BJ (cell line): ENCODE measurements around the gene PALM. TPM values are rescaled to one million over a fixed set of nuclear protein-coding genes. Genes with fewer than 3 reads are reported as not detected.

Experiments used
- CTCF ChIA-PET: fragments of 350-600 bp; formaldehyde crosslinking; extraction: SDS; loops from one replicate; lab custom pipeline; 2021; ENCODE audit warnings: antibody characterized with exemption, inconsistent platforms; lab: Yijun Ruan, JAX
- POLR2A ChIA-PET: fragments of 300-600 bp; sonication (Branson Sonifier 250); formaldehyde crosslinking; extraction: SDS; loops from one replicate; lab custom pipeline; 2021; ENCODE audit warnings: antibody characterized with exemption; lab: Charles Lee
- DNase-seq: peaks from one replicate; pipeline ENCODE4 v3.0.0-alpha.2; 2011; ENCODE audit warnings: low read depth
- H3K27me3 ChIP-seq: 2 replicates; pipeline ENCODE4 v1.6.0; 2011; ENCODE audit warnings: low read length; ENCODE audit not compliant: control insufficient read depth, insufficient read depth
- H3K36me3 ChIP-seq: 2 replicates; pipeline ENCODE4 v1.5.1; 2011; ENCODE audit warnings: low read length; ENCODE audit not compliant: control insufficient read depth, insufficient read depth
- H3K4me3 ChIP-seq: 2 replicates; pipeline ENCODE4 v1.5.1; 2011; ENCODE audit warnings: low read depth, mild to moderate bottlenecking, control low read depth, low read length
- polyA plus RNA-seq: library from polyadenylated mRNA; depleted of rRNA; stranded (reverse); fragments of >200 nt; gene quantifications from 2 replicates; pipeline ENCODE4 v1.2.3, GENCODE V29; 2011
- TF ChIP-seq, protein P1 (sequence below): IDR thresholded peaks from 2 replicates; pipeline ENCODE4 v1.5.1; 2011; ENCODE audit warnings: low read depth, mild to moderate bottlenecking, control low read depth, inconsistent platforms, low read length, moderate library complexity; ENCODE audit not compliant: insufficient read depth

Gene PALM
- polyA plus RNA-seq, 1 experiment = 1.2 TPM

DNA sequence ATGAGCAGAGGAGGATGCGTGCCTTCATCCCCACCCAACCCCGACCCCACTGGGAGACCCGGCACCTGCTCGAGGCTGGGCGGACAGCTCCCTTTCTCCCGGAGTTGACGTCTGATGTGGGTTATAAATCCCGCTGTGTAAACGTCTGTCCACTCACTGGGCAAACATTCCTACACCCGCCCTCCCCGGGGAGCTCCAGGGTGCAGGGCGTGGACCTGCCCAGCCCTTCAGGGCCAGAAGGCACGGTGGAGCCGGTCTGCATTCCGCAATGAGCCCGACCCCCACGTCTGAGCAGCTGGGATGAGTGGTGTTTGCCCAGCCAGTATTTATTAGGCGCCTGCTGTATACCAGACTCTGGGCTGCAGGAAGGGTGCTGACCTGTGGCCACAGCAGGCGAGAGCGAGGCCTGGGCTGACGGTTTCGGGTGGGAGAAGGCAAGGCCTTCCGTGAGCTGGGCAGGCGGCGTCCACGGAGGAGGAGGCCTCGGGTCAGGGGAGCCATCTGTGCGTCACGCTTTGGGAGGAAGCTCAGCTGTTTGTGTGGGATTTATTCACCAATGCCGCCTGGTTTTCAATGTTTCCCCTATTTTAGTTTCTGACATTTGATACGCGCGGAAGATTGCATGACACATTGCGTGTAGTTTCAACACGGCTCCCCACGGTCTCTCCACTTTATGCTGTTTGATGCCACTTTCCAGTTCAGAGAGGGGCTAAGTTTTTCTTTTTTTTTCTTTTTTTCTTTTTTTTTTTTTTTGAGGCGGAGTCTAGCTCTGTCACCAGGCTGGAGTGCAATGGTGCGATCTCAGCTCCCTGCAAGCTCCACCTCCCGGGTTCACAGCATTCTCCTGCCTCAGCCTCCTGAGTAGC lies 44.1 kb downstream of the PALM start:
- ChIA-PET CTCF (interaction anchor here (0.6 to 1.2 kb wide), 7 partner anchors 11 to 77 kb away, joined by 3 to 4 read pairs (median 3); no protein-coding TSS in a partner anchor), POLR2A (interaction anchor here (0.6 kb wide), 1 partner anchor 36 kb away, joined by 9 read pairs; no protein-coding TSS in a partner anchor)
- no peak overlapping the region for H3K4me3 ChIP-seq
- no peaks in the 10 kb centered on the region for H3K27me3 ChIP-seq
- DNase-seq = peak; percentile 52
- TF ChIP-seq, protein P1, sequence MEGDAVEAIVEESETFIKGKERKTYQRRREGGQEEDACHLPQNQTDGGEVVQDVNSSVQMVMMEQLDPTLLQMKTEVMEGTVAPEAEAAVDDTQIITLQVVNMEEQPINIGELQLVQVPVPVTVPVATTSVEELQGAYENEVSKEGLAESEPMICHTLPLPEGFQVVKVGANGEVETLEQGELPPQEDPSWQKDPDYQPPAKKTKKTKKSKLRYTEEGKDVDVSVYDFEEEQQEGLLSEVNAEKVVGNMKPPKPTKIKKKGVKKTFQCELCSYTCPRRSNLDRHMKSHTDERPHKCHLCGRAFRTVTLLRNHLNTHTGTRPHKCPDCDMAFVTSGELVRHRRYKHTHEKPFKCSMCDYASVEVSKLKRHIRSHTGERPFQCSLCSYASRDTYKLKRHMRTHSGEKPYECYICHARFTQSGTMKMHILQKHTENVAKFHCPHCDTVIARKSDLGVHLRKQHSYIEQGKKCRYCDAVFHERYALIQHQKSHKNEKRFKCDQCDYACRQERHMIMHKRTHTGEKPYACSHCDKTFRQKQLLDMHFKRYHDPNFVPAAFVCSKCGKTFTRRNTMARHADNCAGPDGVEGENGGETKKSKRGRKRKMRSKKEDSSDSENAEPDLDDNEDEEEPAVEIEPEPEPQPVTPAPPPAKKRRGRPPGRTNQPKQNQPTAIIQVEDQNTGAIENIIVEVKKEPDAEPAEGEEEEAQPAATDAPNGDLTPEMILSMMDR = no peak
- H3K36me3 ChIP-seq = no peaks in the 10 kb centered on the region

DNA sequence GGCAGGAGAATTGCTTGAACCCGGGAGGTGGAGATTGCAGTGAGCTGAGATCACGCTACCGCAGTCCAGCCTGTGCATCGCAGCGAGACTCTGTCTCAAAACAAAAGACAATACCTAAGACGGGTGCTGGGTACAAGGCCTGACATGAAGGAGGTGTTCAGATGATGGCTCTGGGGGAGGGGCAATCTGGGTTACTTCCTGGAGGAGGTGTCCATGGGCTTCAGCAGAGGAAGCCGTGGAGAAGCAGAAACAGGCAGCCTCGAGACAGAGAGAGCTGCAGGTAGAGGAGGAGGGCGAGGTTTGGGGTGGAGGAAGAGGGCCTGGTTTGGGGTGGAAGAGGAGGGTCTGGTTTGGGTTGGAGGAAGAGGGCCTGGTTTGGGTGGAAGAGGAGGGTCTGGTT lies 45.8 kb downstream of the PALM start:
- CTCF ChIA-PET = no interaction called here
- no peaks in the 10 kb centered on the region for H3K36me3 ChIP-seq
- POLR2A ChIA-PET = no interaction called here
- TF ChIP-seq, protein P1 = no peak
- no peaks in the 10 kb centered on the region for H3K27me3 ChIP-seq
- no peak overlapping the region for H3K4me3 ChIP-seq
- no peak for DNase-seq

DNA sequence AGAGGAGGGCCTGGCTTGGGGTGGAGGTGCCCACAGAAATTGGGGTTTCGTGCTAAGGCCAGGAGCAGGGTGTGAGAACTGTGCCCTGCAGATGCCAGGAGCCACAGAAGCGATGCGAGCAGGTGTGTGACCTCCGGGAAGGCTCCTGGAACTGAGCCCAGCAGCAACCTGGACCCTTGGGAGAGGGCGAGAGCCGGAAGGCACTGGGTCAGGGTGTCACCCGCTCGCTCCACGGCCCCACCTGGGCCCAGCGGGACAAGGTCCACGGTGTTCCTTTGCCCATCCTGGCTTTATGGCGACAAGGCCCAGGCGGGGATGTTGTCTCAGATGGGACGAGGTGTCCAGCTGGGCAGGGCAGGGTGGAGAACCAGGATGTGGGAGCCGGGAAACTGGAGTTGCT lies 46.3 kb downstream of the PALM start:
- no peak for DNase-seq
- Histone ChIP-seq H3K36me3 (no peaks in the 10 kb centered on the region), H3K27me3 (no peaks in the 10 kb centered on the region), H3K4me3 (no peak overlapping the region)
- ChIA-PET POLR2A (no interaction called here), CTCF (no interaction called here)
- TF ChIP-seq, protein P1 = no peak

DNA sequence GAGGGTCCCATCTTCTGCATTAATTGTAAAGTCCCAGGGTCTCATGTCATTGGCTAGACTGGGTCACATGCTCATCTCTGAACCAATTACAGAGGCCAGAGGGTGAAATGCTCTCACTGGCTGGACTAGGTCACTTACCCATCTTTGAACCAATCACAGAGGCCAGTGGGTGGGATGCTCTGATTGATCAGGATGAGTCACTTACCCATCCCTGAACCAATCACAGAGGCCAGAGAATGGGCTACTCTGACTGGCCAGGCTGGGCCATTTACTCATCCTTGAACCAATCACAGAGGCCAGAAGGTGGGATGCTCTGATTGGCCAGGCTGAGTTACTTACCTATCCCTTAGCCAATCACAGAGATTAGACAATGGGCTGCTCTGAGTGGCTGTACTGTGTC lies 47.5 kb downstream of the PALM start:
- TF ChIP-seq, protein P1 = no peak
- no peak for DNase-seq
- no peak overlapping the region for H3K4me3 ChIP-seq
- CTCF ChIA-PET = no interaction called here
- POLR2A ChIA-PET = no interaction called here
- no peaks in the 10 kb centered on the region for H3K36me3 ChIP-seq
- H3K27me3 ChIP-seq = no peaks in the 10 kb centered on the region

DNA sequence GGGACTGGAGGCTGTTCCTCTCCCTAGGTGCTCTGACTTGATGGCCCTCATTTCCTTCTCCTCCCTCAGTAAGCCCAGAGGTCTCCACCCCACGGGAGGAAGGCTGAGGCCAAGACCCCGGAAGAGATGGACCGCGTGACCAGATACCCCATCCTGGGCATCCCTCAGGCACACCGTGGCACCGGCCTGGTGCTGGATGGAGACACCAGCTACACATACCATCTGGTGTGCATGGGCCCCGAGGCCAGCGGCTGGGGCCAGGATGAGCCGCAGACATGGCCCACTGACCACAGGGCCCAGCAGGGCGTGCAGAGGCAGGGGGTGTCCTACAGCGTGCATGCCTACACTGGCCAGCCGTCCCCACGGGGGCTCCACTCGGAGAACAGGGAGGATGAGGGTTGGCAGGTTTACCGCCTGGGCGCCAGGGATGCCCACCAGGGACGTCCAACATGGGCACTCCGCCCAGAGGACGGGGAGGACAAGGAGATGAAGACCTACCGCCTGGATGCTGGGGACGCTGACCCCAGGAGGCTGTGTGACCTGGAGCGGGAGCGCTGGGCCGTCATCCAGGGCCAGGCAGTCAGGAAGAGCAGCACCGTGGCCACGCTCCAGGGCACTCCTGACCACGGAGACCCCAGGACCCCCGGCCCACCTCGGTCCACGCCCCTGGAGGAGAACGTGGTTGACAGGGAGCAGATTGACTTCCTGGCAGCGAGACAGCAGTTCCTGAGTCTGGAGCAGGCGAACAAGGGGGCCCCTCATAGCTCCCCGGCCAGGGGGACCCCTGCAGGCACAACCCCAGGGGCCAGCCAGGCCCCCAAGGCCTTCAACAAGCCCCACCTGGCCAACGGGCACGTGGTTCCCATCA lies 48.3 kb downstream of the PALM start:
- H3K27me3 ChIP-seq = no peaks in the 10 kb centered on the region
- H3K36me3 ChIP-seq = no peaks in the 10 kb centered on the region
- POLR2A ChIA-PET = no interaction called here
- CTCF ChIA-PET = no interaction called here
- no peak overlapping the region for H3K4me3 ChIP-seq
- DNase-seq = no peak
- TF ChIP-seq, protein P1 = no peak
